ENCODE results near the gene C10orf95.
"Not testable (repeated sequence)": the region's sequence is repeated elsewhere in the genome, so short reads cannot be mapped to it uniquely, and the experiment has no call there.

C10orf95 gene

GRCh38 chr10:102451105-102451969 lies at the start of gene C10orf95:
Gene C10orf95, minus strand, starts transcription at chr10:102451543. Its CDS starts 450 bp downstream, at chr10:102451093.
- no peak for FAIRE-seq
- TF ChIP-seq CTCF (IDR thresholded peaks at IDR 0.05; ENCODE audit: insufficient read depth, missing control alignments): no peak
- DNase-seq (ENCODE audit: insufficient read length, low spot score): no peak

GRCh38 chr10:102500686-102501085 lies 49.3 kb upstream of the C10orf95 start:
- DNase-seq (ENCODE audit: insufficient read length, low spot score); FAIRE-seq: not testable (repeated sequence)

DNA sequence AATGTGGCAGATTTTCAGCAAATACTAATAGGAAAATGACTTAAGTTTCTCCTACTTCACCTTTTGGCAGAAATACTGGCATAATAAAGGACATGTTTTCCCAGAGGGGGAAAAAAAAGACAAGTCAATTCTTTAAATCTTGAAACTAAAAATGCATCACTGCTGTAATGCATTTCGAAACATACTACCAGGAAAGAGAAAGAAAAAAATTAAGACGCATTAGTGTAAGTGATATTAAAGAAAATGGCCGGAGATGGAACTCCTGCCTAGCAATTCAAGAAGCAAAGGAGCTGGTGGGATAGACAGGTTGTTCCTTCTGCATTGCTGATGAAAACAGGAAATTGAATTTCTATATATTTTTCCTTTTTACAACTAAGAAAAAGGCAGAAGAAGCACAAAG lies 48.0 kb upstream of the C10orf95 start:
- no peak for TF ChIP-seq CTCF (IDR thresholded peaks at IDR 0.05; ENCODE audit: insufficient read depth, missing control alignments)
- FAIRE-seq (no peak), DNase-seq (ENCODE audit: insufficient read length, low spot score) (no peak)

DNA sequence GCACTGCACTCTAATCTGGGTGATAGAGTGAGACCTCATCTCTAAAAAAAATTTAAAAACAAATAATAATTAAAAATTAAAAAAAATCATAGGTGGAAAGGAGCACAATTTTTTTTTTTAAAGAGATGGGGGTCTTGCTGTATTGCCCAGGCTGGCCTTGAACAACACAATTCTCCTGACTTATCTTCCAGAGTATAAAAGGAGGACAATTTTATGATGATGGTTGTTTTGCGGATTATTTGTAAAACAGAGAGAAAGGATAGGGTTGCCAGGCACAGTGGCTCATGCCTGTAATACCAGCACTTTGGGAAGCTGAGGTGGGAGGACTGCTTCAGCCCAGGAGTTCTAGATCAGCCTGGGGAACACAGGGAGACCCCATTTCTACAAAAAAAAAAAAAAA lies 46.2 kb upstream of the C10orf95 start:
- no peak for TF ChIP-seq CTCF (IDR thresholded peaks at IDR 0.05; ENCODE audit: insufficient read depth, missing control alignments)
- no peak for FAIRE-seq
- no peak for DNase-seq (ENCODE audit: insufficient read length, low spot score)

DNA sequence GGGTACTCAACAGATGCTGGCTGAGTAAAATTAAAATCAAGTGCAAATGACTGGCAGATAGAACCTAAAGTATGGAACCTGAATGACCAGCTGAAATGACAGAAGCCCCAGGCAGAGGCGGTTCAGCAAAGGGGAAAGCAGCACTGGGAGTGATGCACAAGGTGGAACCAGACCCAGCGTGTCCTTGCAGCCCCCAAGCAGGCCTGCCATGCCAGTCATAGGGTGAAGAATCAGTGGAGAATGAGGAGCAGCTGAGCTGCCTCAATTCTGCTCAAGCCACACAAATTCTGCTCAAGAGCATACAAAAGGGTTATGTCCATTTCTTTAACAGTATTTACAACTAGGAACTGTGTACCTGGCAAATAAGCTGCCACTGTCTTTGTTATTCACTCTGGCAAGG lies 42.4 kb upstream of the C10orf95 start:
- no peak for TF ChIP-seq CTCF (IDR thresholded peaks at IDR 0.05; ENCODE audit: insufficient read depth, missing control alignments)
- FAIRE-seq (no peak), DNase-seq (ENCODE audit: insufficient read length, low spot score) (no peak)

- FAIRE-seq: no peak
- no peak for TF ChIP-seq CTCF (IDR thresholded peaks at IDR 0.05; ENCODE audit: insufficient read depth, missing control alignments)
- DNase-seq (ENCODE audit: insufficient read length, low spot score): no peak
Measured at GRCh38 chr10:102492983-102493382, 41.6 kb upstream of the C10orf95 start.

DNA sequence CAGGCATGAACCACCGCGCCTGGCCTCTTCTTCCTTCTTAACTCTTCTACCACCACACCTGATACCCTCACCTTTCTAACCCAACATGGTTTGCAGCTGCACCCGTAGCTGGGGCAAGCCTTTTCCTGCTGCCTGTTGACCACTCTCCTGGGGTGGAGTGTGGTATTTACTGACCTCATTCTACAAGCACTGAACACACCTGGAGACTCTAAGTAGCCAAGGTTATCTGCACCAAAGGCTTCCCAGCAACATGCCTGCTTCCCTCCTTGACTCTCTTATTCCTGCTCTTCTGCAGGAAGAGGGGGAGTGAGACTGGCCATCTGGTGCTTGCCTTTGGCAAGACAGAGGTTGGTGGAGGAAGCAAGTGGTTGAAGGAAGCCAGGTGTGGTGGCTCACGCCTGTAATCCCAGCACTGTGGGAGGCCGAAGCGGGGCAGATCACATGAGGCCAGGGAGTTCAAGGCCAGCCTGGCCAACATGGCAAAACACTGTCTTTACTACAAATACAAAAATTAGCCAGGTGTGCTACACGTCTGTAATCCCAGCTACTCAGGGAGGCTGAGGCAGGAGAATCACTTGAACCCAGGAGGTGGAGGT lies 41.1 kb upstream of the C10orf95 start:
- no peak for TF ChIP-seq CTCF (IDR thresholded peaks at IDR 0.05; ENCODE audit: insufficient read depth, missing control alignments)
- DNase-seq (ENCODE audit: insufficient read length, low spot score) (no peak), FAIRE-seq (no peak)

All from D721Med (cell line).